Mononuclear cell (primary cell): ENCODE measurements around the gene PELI2. TPM values are rescaled to one million over a fixed set of nuclear protein-coding genes. Genes with fewer than 3 reads are reported as not detected.

Experiments used
- H3K27me3 ChIP-seq: 2 replicates; pipeline ENCODE4 v1.6.0; 2011; ENCODE audit warnings: low read length, control low read depth; ENCODE audit not compliant: insufficient read depth
- H3K4me1 ChIP-seq: 2 replicates; pipeline ENCODE4 v1.5.1; 2011; ENCODE audit warnings: mild to moderate bottlenecking, low read length, control low read depth; ENCODE audit not compliant: insufficient read depth
- H3K4me3 ChIP-seq: 2 replicates; pipeline ENCODE4 v1.5.1; 2011; ENCODE audit warnings: mild to moderate bottlenecking, low read length, moderate library complexity
- H3K9me3 ChIP-seq: 2 replicates; pipeline ENCODE4 v1.5.1; 2011; ENCODE audit warnings: low read depth, mild to moderate bottlenecking, control low read depth, low read length
- total RNA-seq: library from RNA; depleted of rRNA; stranded (reverse); fragments of >200 nt; gene quantifications from one replicate; pipeline ENCODE4 v1.2.3, GENCODE V29; 2012

Gene PELI2
- total RNA-seq, 1 donor: 31.9 TPM

GRCh38 chr14:56241461-56241860, 123.2 kb downstream of the PELI2 start:
- Histone ChIP-seq H3K4me3 (no peak overlapping the region), H3K4me1 (peaks cover 20% of the 10 kb centered on the region), H3K27me3 (no peaks in the 10 kb centered on the region), H3K9me3 (no peaks in the 10 kb centered on the region)

- no peaks in the 10 kb centered on the region for H3K27me3 ChIP-seq
- H3K4me1 ChIP-seq: peaks cover 7% of the 10 kb centered on the region
- H3K9me3 ChIP-seq: no peaks in the 10 kb centered on the region
- no peak overlapping the region for H3K4me3 ChIP-seq
Observed at GRCh38 chr14:56243110-56243509, 124.9 kb downstream of the PELI2 start.

GRCh38 chr14:56244138-56244789, 126.1 kb downstream of the PELI2 start:
- Histone ChIP-seq H3K27me3 (no peaks in the 10 kb centered on the region), H3K4me3 (no peak overlapping the region), H3K9me3 (no peaks in the 10 kb centered on the region), H3K4me1 (peaks cover 7% of the 10 kb centered on the region)

- peaks cover 7% of the 10 kb centered on the region for H3K4me1 ChIP-seq
- no peak overlapping the region for H3K4me3 ChIP-seq
- no peaks in the 10 kb centered on the region for H3K9me3 ChIP-seq
- H3K27me3 ChIP-seq: no peaks in the 10 kb centered on the region
Observed at GRCh38 chr14:56247495-56248200, 129.4 kb downstream of the PELI2 start.

- Histone ChIP-seq H3K9me3 (no peaks in the 10 kb centered on the region), H3K4me3 (no peak overlapping the region)
Observed at GRCh38 chr14:56248442-56248841, 130.2 kb downstream of the PELI2 start.

GRCh38 chr14:56261046-56261445, 142.8 kb downstream of the PELI2 start:
- H3K4me3 ChIP-seq: no peak overlapping the region
- no peaks in the 10 kb centered on the region for H3K9me3 ChIP-seq
- H3K4me1 ChIP-seq: no peaks in the 10 kb centered on the region
- no peaks in the 10 kb centered on the region for H3K27me3 ChIP-seq

More at GRCh38 chr14:56248442-56248841, 130.2 kb downstream of the PELI2 start:
- H3K4me1 ChIP-seq: peaks cover 3% of the 10 kb centered on the region
- H3K27me3 ChIP-seq: no peaks in the 10 kb centered on the region

- Histone ChIP-seq H3K27me3 (no peaks in the 10 kb centered on the region), H3K9me3 (no peaks in the 10 kb centered on the region), H3K4me3 (no peak overlapping the region), H3K4me1 (no peaks in the 10 kb centered on the region)
Observed at GRCh38 chr14:56262530-56262929, 144.3 kb downstream of the PELI2 start.

GRCh38 chr14:56268039-56268438, 149.8 kb downstream of the PELI2 start:
- Histone ChIP-seq H3K27me3 (no peaks in the 10 kb centered on the region), H3K4me3 (no peak overlapping the region), H3K9me3 (no peaks in the 10 kb centered on the region), H3K4me1 (no peaks in the 10 kb centered on the region)

GRCh38 chr14:56268673-56269072, 150.5 kb downstream of the PELI2 start:
- Histone ChIP-seq H3K4me3 (no peak overlapping the region), H3K9me3 (no peaks in the 10 kb centered on the region), H3K27me3 (no peaks in the 10 kb centered on the region), H3K4me1 (no peaks in the 10 kb centered on the region)

GRCh38 chr14:56270921-56271320, 152.7 kb downstream of the PELI2 start:
- H3K4me3 ChIP-seq: no peak overlapping the region
- H3K4me1 ChIP-seq: no peaks in the 10 kb centered on the region
- H3K27me3 ChIP-seq: no peaks in the 10 kb centered on the region
- H3K9me3 ChIP-seq: no peaks in the 10 kb centered on the region

GRCh38 chr14:56271970-56272369, 153.8 kb downstream of the PELI2 start:
- Histone ChIP-seq H3K9me3 (no peaks in the 10 kb centered on the region), H3K27me3 (no peaks in the 10 kb centered on the region), H3K4me1 (no peaks in the 10 kb centered on the region), H3K4me3 (no peak overlapping the region)

GRCh38 chr14:56273155-56273554, 154.9 kb downstream of the PELI2 start:
- no peaks in the 10 kb centered on the region for H3K27me3 ChIP-seq
- no peaks in the 10 kb centered on the region for H3K4me1 ChIP-seq
- no peak overlapping the region for H3K4me3 ChIP-seq
- no peaks in the 10 kb centered on the region for H3K9me3 ChIP-seq

- no peaks in the 10 kb centered on the region for H3K27me3 ChIP-seq
- no peaks in the 10 kb centered on the region for H3K4me1 ChIP-seq
- H3K4me3 ChIP-seq: no peak overlapping the region
- no peaks in the 10 kb centered on the region for H3K9me3 ChIP-seq
Observed at GRCh38 chr14:56273951-56274350, 155.7 kb downstream of the PELI2 start.

GRCh38 chr14:56274556-56274955, 156.3 kb downstream of the PELI2 start:
- Histone ChIP-seq H3K27me3 (no peaks in the 10 kb centered on the region), H3K4me3 (no peak overlapping the region), H3K9me3 (no peaks in the 10 kb centered on the region), H3K4me1 (no peaks in the 10 kb centered on the region)

GRCh38 chr14:56276108-56276507, 157.9 kb downstream of the PELI2 start:
- no peaks in the 10 kb centered on the region for H3K9me3 ChIP-seq
- no peaks in the 10 kb centered on the region for H3K4me1 ChIP-seq
- no peak overlapping the region for H3K4me3 ChIP-seq
- no peaks in the 10 kb centered on the region for H3K27me3 ChIP-seq

- Histone ChIP-seq H3K4me3 (no peak overlapping the region), H3K9me3 (no peaks in the 10 kb centered on the region), H3K4me1 (no peaks in the 10 kb centered on the region), H3K27me3 (no peaks in the 10 kb centered on the region)
Observed at GRCh38 chr14:56278383-56278782, 160.2 kb downstream of the PELI2 start.
